CD14-positive monocyte (primary cell): ENCODE data around the gene NHS. TPM values are rescaled to one million over a fixed set of nuclear protein-coding genes. Genes with fewer than 3 reads are reported as not detected.

Source experiments
- DNase-seq, 3 donors: peaks; one replicate each; pipeline ENCODE4 v3.0.0-alpha.2; 2011 to 2022
- H2AFZ ChIP-seq: 2 replicates; pipeline ENCODE4 v1.6.0; 2012; ENCODE audit warnings: mild to moderate bottlenecking, low read depth, low read length, inconsistent platforms; ENCODE audit not compliant: insufficient read depth, poor library complexity, severe bottlenecking
- H3K27ac ChIP-seq, 2 donors: 1 replicate in 1 of 2; 2 replicates in 1 of 2; pipeline ENCODE4 v1.5.1; 2012 to 2013; ENCODE audit warnings: low read length in 2 of 2, control low read depth in 1 of 2, inconsistent platforms in 1 of 2, low read depth in 1 of 2, mild to moderate bottlenecking in 1 of 2
- H3K27me3 ChIP-seq, 2 donors: one replicate each; pipeline versions ENCODE4 v1.6.0 to v1.6.1; 2011 to 2013; ENCODE audit warnings: low read length in 2 of 2; ENCODE audit not compliant: control insufficient read depth in 2 of 2, insufficient read depth in 2 of 2
- H3K36me3 ChIP-seq, 2 donors: replicated peaks in 1 of 2; 1 replicate in 1 of 2; 2 replicates in 1 of 2; pipeline versions ENCODE4 v1.5.1 to v1.6.1; 2012 to 2013; ENCODE audit warnings: low read length in 2 of 2, control low read depth in 1 of 2, inconsistent platforms in 1 of 2, mild to moderate bottlenecking in 1 of 2; ENCODE audit not compliant: insufficient read depth in 2 of 2, control insufficient read depth in 1 of 2
- H3K4me1 ChIP-seq, 2 donors: 1 replicate in 1 of 2; 2 replicates in 1 of 2; pipeline versions ENCODE4 v1.5.1 to v1.6.1; 2012 to 2013; ENCODE audit warnings: low read length in 2 of 2, control low read depth in 1 of 2, inconsistent platforms in 1 of 2, mild to moderate bottlenecking in 1 of 2, moderate library complexity in 1 of 2; ENCODE audit not compliant: insufficient read depth in 2 of 2, control insufficient read depth in 1 of 2
- H3K4me2 ChIP-seq: replicated peaks from 2 replicates; pipeline ENCODE3; 2012; ENCODE audit warnings: low read length, moderate library complexity, mild to moderate bottlenecking; ENCODE audit not compliant: poor library complexity, severe bottlenecking; ENCODE audit errors: extremely low read depth
- H3K4me3 ChIP-seq, 3 experiments: fragments of 200-600 bp in 1 of 3; sonication (generic) in 1 of 3; replicated peaks in 1 of 3; 1 replicate in 2 of 3; 2 replicates in 1 of 3; pipeline ENCODE4 v1.5.1; 2011 to 2013; ENCODE audit warnings: low read length in 3 of 3, mild to moderate bottlenecking in 3 of 3, control low read depth in 2 of 3, low read depth in 2 of 3, inconsistent platforms in 1 of 3, moderate library complexity in 1 of 3
- H3K79me2 ChIP-seq: 2 replicates; pipeline ENCODE4 v1.6.0; 2012; ENCODE audit warnings: mild to moderate bottlenecking, control low read depth, inconsistent platforms, low read length, moderate library complexity; ENCODE audit not compliant: insufficient read depth
- H3K9ac ChIP-seq: 2 replicates; pipeline ENCODE4 v1.6.0; 2017; ENCODE audit warnings: low read length, mild to moderate bottlenecking; ENCODE audit not compliant: insufficient read depth, poor library complexity, severe bottlenecking
- H3K9me3 ChIP-seq, 2 donors: replicated peaks in 1 of 2; 1 replicate in 1 of 2; 2 replicates in 1 of 2; pipeline versions ENCODE4 v1.5.1 to v1.6.1; 2012 to 2013; ENCODE audit warnings: low read length in 2 of 2, control low read depth in 1 of 2; ENCODE audit not compliant: control insufficient read depth in 1 of 2, insufficient read depth in 1 of 2
- H4K20me1 ChIP-seq: 2 replicates; pipeline ENCODE4 v1.6.0; 2012; ENCODE audit warnings: mild to moderate bottlenecking, low read length, control low read depth, moderate library complexity; ENCODE audit not compliant: insufficient read depth
- H3K27ac Mint-ChIP-seq, 7 donors: one replicate each; pipeline ENCODE4 v1.8.0; 2020; ENCODE audit warnings: mild to moderate bottlenecking in 7 of 7, mixed read lengths in 7 of 7, moderate library complexity in 6 of 7, inconsistent platforms in 2 of 7
- H3K27me3 Mint-ChIP-seq, 3 donors: one replicate each; pipeline ENCODE4 v1.8.0; 2021 to 2022; ENCODE audit warnings: low read depth in 3 of 3, mild to moderate bottlenecking in 3 of 3, mixed read lengths in 3 of 3, moderate library complexity in 3 of 3, inconsistent platforms in 1 of 3
- H3K36me3 Mint-ChIP-seq, 2 donors: one replicate each; pipeline ENCODE4 v1.8.0; 2020; ENCODE audit warnings: mixed read lengths in 2 of 2, inconsistent platforms in 1 of 2, mild to moderate bottlenecking in 1 of 2
- H3K4me1 Mint-ChIP-seq: one replicate; pipeline ENCODE4 v1.8.0; 2020; ENCODE audit warnings: mild to moderate bottlenecking, mixed read lengths
- H3K4me3 Mint-ChIP-seq, 2 donors: one replicate each; pipeline ENCODE4 v1.8.0; 2020; ENCODE audit warnings: mild to moderate bottlenecking in 2 of 2, mixed read lengths in 2 of 2, moderate library complexity in 1 of 2
- H3K9me3 Mint-ChIP-seq, 7 donors: one replicate each; pipeline ENCODE4 v1.8.0; 2020 to 2022; ENCODE audit warnings: mixed read lengths in 7 of 7, mild to moderate bottlenecking in 6 of 7, moderate library complexity in 6 of 7, inconsistent platforms in 2 of 7
- CTCF ChIP-seq: fragments of 200-600 bp; IDR thresholded peaks from one replicate; pipeline ENCODE4 v1.8.0; 2022; ENCODE audit warnings: antibody characterized with exemption, mild to moderate bottlenecking
- WGBS: methylation state at CpG from one replicate; pipeline ENCODE4 v1.1.5; 2013; ENCODE audit warnings: missing lambda C conversion rate; ENCODE audit not compliant: insufficient coverage; 5-methylcytosine and 5-hydroxymethylcytosine counted together
- intact Hi-C, 2 donors: fragments of 100-400 bp; cut with micrococcal nuclease; formaldehyde crosslinking; loops; one replicate each; pipeline versions ENCODE4 v1.15.0 to v1.15.1; 2023
- polyA plus RNA-seq, 3 donors: library from polyadenylated mRNA; depleted of rRNA in 1 of 3; unstranded in 2 of 3; stranded (reverse) in 1 of 3; fragments of 300-500 nt in 2 of 3; fragments of >200 nt in 1 of 3; fragmentation: Illumina TruSeq in 2 of 3; gene quantifications; 1 replicate in 2 of 3; 2 replicates in 1 of 3; pipeline ENCODE4 v1.2.3, GENCODE V29; 2012 to 2021

NHS gene
- polyA plus RNA-seq, 3 donors = 0.86 to 1.8 (median 1.3) TPM

- Histone ChIP-seq H3K9ac (no peak overlapping the region), H3K27me3 (peaks cover 0 to 2% of the 10 kb centered on the region in 2 donors), H3K27ac (no peak overlapping the region), H3K4me1 (no peaks in the 10 kb centered on the region), H3K36me3 (no peaks in the 10 kb centered on the region), H3K4me2 (no peak overlapping the region), H2AFZ (no peak overlapping the region), H3K4me3 (no peak overlapping the region), H3K9me3 (no peaks in the 10 kb centered on the region), H4K20me1 (no peaks in the 10 kb centered on the region), H3K79me2 (no peaks in the 10 kb centered on the region)
- peaks cover 6 to 9% (median 7%) of the 10 kb centered on the region in 3 donors for H3K27me3 Mint-ChIP-seq
- H3K9me3 Mint-ChIP-seq = no peaks in the 10 kb centered on the region
- no peak for TF ChIP-seq CTCF
- H3K27ac Mint-ChIP-seq = no peak overlapping the region
- DNase-seq = no peak
- no peaks in the 10 kb centered on the region for H3K36me3 Mint-ChIP-seq
- intact Hi-C loops = no loop called here
- H3K4me3 Mint-ChIP-seq = no peak overlapping the region
- peaks cover 2% of the 10 kb centered on the region for H3K4me1 Mint-ChIP-seq
- no CpG with 5 or more reads among the region's 2 CpGs for WGBS
Observed at GRCh38 chrX:17703201-17703600, 328.2 kb downstream of the NHS start.

GRCh38 chrX:17705211-17705610 lies 330.2 kb downstream of the NHS start:
- no peak overlapping the region for H2AFZ ChIP-seq
- TF ChIP-seq CTCF = no peak
- H3K4me1 ChIP-seq = no peaks in the 10 kb centered on the region
- WGBS = 100% methylated on average over 1 of the region's 2 CpGs
- H3K9me3 ChIP-seq = no peaks in the 10 kb centered on the region
- H3K4me3 ChIP-seq = no peak overlapping the region
- H3K27ac ChIP-seq = no peak overlapping the region
- H3K4me2 ChIP-seq = no peak overlapping the region
- no peaks in the 10 kb centered on the region for H3K79me2 ChIP-seq
- Mint-ChIP-seq H3K27me3 (peaks cover 6 to 9% (median 8%) of the 10 kb centered on the region in 3 donors), H3K9me3 (no peaks in the 10 kb centered on the region), H3K36me3 (no peaks in the 10 kb centered on the region), H3K27ac (no peak overlapping the region), H3K4me1 (peaks cover 2% of the 10 kb centered on the region), H3K4me3 (no peak overlapping the region)
- H3K9ac ChIP-seq = no peak overlapping the region
- no peak for DNase-seq
- intact Hi-C loops = no loop called here
- no peaks in the 10 kb centered on the region for H3K36me3 ChIP-seq
- no peaks in the 10 kb centered on the region for H3K27me3 ChIP-seq
- H4K20me1 ChIP-seq = no peaks in the 10 kb centered on the region
